ENCODE data around the gene INPP5D. TPM values are rescaled to one million over a fixed set of nuclear protein-coding genes. Genes with fewer than 3 reads are reported as not detected.
"Not testable (repeated sequence)": the region's sequence is repeated elsewhere in the genome, so short reads cannot be mapped to it uniquely, and the experiment has no call there.

The INPP5D gene
- total RNA-seq, 1 experiment from 2014 or later, result 5.1 TPM

GRCh38 chr2:233179848-233180366, 119.8 kb downstream of the INPP5D start:
- DNase-seq (ENCODE audit: low spot score), result no peak
- in situ Hi-C loops (cut with HindIII; ENCODE audit: low sequenced_read_pairs), result no loop called here

DNA sequence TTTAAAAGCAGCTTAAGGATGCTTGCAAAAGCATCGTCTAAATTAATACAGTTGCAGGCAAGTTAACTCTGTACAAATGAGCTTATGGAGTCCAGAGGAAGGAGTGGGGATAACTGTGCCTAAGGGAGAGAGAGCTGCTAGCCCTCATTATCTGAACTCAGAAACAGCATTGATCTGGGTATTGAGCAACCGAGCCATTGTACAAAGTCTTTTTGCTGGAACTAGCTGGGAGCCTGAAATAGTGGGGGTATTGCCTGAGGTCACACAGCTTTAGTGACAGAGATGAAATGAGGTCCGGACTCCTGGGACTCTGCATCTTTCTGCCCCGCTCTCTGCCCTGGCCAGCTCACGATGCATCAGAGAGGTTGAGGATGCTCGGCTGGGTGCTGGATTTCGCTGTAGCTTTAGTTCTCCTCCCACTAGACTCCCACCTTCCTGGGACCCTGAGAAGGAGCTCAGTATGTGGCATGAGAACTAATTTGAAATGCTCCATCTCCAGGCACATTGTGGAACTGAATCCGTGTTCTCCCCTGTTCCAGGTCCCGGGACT, 123.8 kb downstream of the INPP5D start:
- no peak for DNase-seq (ENCODE audit: low spot score)
- in situ Hi-C loops (cut with HindIII; ENCODE audit: low sequenced_read_pairs), result no loop called here

- in situ Hi-C loops (cut with HindIII; ENCODE audit: low sequenced_read_pairs), result no loop called here
Measured at GRCh38 chr2:233184669-233185068, 124.5 kb downstream of the INPP5D start.

GRCh38 chr2:233185330-233185729, 125.2 kb downstream of the INPP5D start:
- no peak for DNase-seq (ENCODE audit: low spot score)
- in situ Hi-C loops (cut with HindIII; ENCODE audit: low sequenced_read_pairs), result no loop called here

More at GRCh38 chr2:233184669-233185068, 124.5 kb downstream of the INPP5D start:
- DNase-seq (ENCODE audit: low spot score), result no peak

- no peak for DNase-seq (ENCODE audit: low spot score)
- in situ Hi-C loops (cut with HindIII; ENCODE audit: low sequenced_read_pairs), result no loop called here
Measured at GRCh38 chr2:233185963-233186362, 125.8 kb downstream of the INPP5D start.

GRCh38 chr2:233186851-233187250, 126.7 kb downstream of the INPP5D start:
- no peak for DNase-seq (ENCODE audit: low spot score)
- in situ Hi-C loops (cut with HindIII; ENCODE audit: low sequenced_read_pairs), result no loop called here

- peak; percentile 21 for DNase-seq (ENCODE audit: low spot score)
- in situ Hi-C loops (cut with HindIII; ENCODE audit: low sequenced_read_pairs), result no loop called here
Measured at GRCh38 chr2:233189025-233189424, 128.9 kb downstream of the INPP5D start.

DNA sequence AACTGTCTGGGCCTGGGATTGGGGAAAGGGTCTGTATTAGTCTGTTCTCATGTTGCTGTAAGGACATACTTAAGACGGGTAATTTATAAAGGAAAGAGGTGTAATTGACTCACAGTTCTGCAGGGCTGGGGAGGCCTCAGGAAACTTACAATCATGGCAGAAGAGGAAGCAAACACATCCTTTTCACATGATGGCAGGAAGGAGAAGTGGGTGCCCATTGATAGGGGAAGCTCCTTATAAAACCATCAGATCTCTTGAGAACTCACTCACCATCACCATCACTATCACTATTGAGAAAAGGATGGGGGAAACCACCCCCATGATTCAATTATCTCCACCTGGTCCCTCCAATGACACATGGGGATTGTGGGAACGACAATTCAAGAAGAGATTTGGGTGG, 130.9 kb downstream of the INPP5D start:
- in situ Hi-C loops (cut with HindIII; ENCODE audit: low sequenced_read_pairs); DNase-seq (ENCODE audit: low spot score): not testable (repeated sequence)

DNA sequence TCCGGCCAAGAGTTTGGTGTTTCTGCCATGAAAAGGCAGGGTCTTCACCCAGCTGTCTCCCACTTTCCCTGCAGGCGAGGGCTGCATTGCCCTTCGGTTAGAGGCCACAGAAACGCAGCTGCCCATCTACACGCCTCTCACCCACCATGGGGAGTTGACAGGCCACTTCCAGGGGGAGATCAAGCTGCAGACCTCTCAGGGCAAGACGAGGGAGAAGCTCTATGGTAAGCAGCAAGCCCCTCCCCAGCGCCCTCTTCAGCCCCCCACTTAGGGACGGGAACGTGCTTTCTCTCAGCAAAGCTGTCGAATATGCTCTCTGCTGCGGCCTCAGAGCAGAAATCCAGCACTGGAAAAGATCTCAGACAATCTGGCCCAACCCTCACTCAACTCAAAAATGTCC, 133.6 kb downstream of the INPP5D start:
- in situ Hi-C loops (cut with HindIII; ENCODE audit: low sequenced_read_pairs), result no loop called here

GRCh38 chr2:233195027-233195426, 134.9 kb downstream of the INPP5D start:
- in situ Hi-C loops (cut with HindIII; ENCODE audit: low sequenced_read_pairs), result no loop called here
- no peak for DNase-seq (ENCODE audit: low spot score)

More for the DNA sequence above, 133.6 kb downstream of the INPP5D start:
- no peak for DNase-seq (ENCODE audit: low spot score)

- in situ Hi-C loops (cut with HindIII; ENCODE audit: low sequenced_read_pairs), result no loop called here
- DNase-seq (ENCODE audit: low spot score), result no peak
Measured at GRCh38 chr2:233197022-233197421, 136.9 kb downstream of the INPP5D start.

- in situ Hi-C loops (cut with HindIII; ENCODE audit: low sequenced_read_pairs), result no loop called here
- no peak for DNase-seq (ENCODE audit: low spot score)
Measured at GRCh38 chr2:233198026-233198425, 137.9 kb downstream of the INPP5D start.

- no peak for DNase-seq (ENCODE audit: low spot score)
- in situ Hi-C loops (cut with HindIII; ENCODE audit: low sequenced_read_pairs), result no loop called here
Measured at GRCh38 chr2:233199870-233200269, 139.7 kb downstream of the INPP5D start.

GRCh38 chr2:233200790-233201189, 140.6 kb downstream of the INPP5D start:
- DNase-seq (ENCODE audit: low spot score); in situ Hi-C loops (cut with HindIII; ENCODE audit: low sequenced_read_pairs): not testable (repeated sequence)

- in situ Hi-C loops (cut with HindIII; ENCODE audit: low sequenced_read_pairs), result no loop called here
- no peak for DNase-seq (ENCODE audit: low spot score)
Measured at GRCh38 chr2:233201258-233202013, 141.3 kb downstream of the INPP5D start.

DNA sequence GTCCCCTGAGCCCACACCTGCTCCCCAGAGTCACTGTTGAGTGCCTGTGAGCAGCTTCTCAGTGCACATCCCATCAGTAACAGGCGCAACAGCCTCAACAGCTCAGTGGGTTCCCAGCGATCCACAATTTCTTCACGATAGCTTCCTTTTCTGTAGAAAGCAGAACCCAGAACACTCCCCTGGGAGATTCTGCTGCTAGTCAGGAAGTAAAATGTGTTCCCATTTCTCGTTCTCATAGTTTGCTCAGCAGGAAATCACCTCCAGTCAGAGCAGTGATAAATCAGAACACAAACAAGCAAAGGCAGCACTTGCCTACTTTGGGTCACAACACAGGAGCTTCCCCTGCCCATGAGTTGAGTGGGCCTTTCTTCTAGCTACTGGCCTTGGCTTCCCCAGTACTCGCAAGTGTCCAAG, 142.4 kb downstream of the INPP5D start:
- in situ Hi-C loops (cut with HindIII; ENCODE audit: low sequenced_read_pairs), result no loop called here
- no peak for DNase-seq (ENCODE audit: low spot score)

- in situ Hi-C loops (cut with HindIII; ENCODE audit: low sequenced_read_pairs), result no loop called here
- DNase-seq (ENCODE audit: low spot score), result no peak
Measured at GRCh38 chr2:233203060-233203459, 142.9 kb downstream of the INPP5D start.

GRCh38 chr2:233204286-233204936, 144.3 kb downstream of the INPP5D start:
- no peak for DNase-seq (ENCODE audit: low spot score)
- in situ Hi-C loops (cut with HindIII; ENCODE audit: low sequenced_read_pairs), result no loop called here

- DNase-seq (ENCODE audit: low spot score), result no peak
Measured at GRCh38 chr2:233208382-233209116, 148.4 kb downstream of the INPP5D start.

More at GRCh38 chr2:233208382-233209116, 148.4 kb downstream of the INPP5D start:
- in situ Hi-C loops (cut with HindIII; ENCODE audit: low sequenced_read_pairs), result no loop called here
